ENCODE measurements around the gene DAAM1. TPM values are rescaled to one million over a fixed set of nuclear protein-coding genes. Genes with fewer than 3 reads are reported as not detected.

DAAM1 gene
- total RNA-seq, 1 donor from 2014 or later: 146 TPM

DNA sequence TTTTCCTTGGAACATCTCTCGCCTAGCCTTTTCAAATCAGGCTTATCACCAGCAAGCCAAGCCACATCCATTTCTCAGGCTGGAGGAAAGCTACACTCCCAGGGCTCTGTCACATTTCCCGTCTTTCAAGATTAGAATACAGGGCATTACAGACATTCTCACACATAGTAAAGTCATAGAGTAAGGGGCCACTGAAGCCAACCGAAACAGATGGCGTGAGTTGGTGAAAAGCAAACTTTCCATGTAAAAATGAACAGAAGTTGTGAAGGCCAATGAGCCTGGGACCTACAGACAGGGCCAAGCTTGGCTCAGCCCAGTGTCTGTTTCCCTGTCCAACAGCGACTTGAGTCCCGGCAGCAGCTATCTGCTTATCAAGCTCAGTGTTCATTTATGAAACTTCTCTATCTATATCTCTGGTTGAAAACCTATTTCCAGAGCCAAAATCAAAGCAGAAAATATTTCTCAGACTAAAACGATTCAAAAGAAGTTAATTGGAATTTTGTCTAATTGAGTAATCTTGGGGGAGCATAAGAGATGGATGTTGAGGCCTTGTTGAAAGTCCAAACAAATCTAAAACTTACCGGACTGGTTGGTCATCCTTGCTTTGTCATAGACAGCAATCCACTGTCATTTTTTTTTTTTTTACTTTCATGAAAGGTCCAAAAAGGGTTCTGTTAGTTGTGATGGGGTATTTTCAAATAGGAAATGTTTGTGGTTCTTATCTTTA lies 105.6 kb downstream of the DAAM1 start:
- DNase-seq: no peak
- Mint-ChIP-seq H3K27me3 (ENCODE audit: unreplicated experiment) (peaks cover 3% of the 10 kb centered on the region), H3K4me3 (ENCODE audit: unreplicated experiment) (no peak overlapping the region), H3K36me3 (ENCODE audit: unreplicated experiment) (peaks cover 12% of the 10 kb centered on the region), H3K4me1 (ENCODE audit: low read depth, unreplicated experiment) (peaks cover 38% of the 10 kb centered on the region), H3K27ac (ENCODE audit: unreplicated experiment) (peak overlapping the region; percentile 3), H3K9me3 (ENCODE audit: unreplicated experiment) (no peaks in the 10 kb centered on the region)
- TF ChIP-seq, protein P1, sequence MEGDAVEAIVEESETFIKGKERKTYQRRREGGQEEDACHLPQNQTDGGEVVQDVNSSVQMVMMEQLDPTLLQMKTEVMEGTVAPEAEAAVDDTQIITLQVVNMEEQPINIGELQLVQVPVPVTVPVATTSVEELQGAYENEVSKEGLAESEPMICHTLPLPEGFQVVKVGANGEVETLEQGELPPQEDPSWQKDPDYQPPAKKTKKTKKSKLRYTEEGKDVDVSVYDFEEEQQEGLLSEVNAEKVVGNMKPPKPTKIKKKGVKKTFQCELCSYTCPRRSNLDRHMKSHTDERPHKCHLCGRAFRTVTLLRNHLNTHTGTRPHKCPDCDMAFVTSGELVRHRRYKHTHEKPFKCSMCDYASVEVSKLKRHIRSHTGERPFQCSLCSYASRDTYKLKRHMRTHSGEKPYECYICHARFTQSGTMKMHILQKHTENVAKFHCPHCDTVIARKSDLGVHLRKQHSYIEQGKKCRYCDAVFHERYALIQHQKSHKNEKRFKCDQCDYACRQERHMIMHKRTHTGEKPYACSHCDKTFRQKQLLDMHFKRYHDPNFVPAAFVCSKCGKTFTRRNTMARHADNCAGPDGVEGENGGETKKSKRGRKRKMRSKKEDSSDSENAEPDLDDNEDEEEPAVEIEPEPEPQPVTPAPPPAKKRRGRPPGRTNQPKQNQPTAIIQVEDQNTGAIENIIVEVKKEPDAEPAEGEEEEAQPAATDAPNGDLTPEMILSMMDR (IDR thresholded peaks at IDR 0.05; ENCODE audit: partially characterized antibody, unreplicated experiment): no peak

DNA sequence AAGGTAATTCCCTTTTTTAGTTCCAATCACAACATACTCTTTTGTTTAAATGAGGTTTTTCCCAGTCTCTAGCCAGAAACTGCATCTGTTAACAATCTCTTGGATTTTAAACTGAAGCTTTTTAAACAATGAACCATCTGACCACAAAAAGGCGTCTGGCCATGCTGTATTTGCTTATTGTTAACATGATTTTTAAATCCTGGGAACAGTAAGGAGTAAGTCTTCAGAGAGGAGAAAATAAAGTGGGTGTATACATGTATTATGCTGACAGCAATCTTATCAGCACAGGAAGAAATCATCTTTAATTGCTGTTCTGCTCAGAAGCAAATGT lies 106.2 kb downstream of the DAAM1 start:
- H3K27ac Mint-ChIP-seq (ENCODE audit: unreplicated experiment): no peak overlapping the region
- H3K27me3 Mint-ChIP-seq (ENCODE audit: unreplicated experiment): peaks cover 3% of the 10 kb centered on the region
- no peak for DNase-seq

DNA sequence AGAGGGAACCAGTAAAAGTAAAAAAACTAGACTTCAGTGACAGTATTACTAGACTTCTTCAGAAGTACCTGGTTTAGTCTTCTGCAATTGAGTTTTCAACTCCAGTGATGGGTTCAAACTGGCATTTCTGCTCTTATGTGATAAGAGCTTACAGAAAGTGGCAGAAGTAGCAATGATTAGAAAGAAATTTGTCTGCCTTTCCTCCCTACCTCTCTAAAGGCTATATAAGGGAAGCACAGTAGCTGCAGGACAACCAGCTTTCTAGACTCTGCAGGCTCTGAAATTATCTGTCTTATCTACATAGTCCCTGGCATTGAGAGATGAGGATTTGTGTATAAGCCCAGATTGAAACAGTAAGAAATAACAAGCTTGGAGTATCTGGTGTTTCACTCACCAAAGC lies 107.5 kb downstream of the DAAM1 start:
- Mint-ChIP-seq H3K4me1 (ENCODE audit: low read depth, unreplicated experiment) (peaks cover 42% of the 10 kb centered on the region), H3K36me3 (ENCODE audit: unreplicated experiment) (peaks cover 12% of the 10 kb centered on the region), H3K27me3 (ENCODE audit: unreplicated experiment) (peaks cover 3% of the 10 kb centered on the region), H3K9me3 (ENCODE audit: unreplicated experiment) (no peaks in the 10 kb centered on the region), H3K27ac (ENCODE audit: unreplicated experiment) (no peak overlapping the region), H3K4me3 (ENCODE audit: unreplicated experiment) (no peak overlapping the region)
- TF ChIP-seq, protein P1 (IDR thresholded peaks at IDR 0.05; ENCODE audit: partially characterized antibody, unreplicated experiment): no peak
- no peak for DNase-seq

More for the DNA sequence above, 106.2 kb downstream of the DAAM1 start:
- TF ChIP-seq, protein P1 (IDR thresholded peaks at IDR 0.05; ENCODE audit: partially characterized antibody, unreplicated experiment): no peak
- Mint-ChIP-seq H3K9me3 (ENCODE audit: unreplicated experiment) (no peaks in the 10 kb centered on the region), H3K4me3 (ENCODE audit: unreplicated experiment) (no peak overlapping the region), H3K36me3 (ENCODE audit: unreplicated experiment) (peaks cover 12% of the 10 kb centered on the region), H3K4me1 (ENCODE audit: low read depth, unreplicated experiment) (peaks cover 42% of the 10 kb centered on the region)

DNA sequence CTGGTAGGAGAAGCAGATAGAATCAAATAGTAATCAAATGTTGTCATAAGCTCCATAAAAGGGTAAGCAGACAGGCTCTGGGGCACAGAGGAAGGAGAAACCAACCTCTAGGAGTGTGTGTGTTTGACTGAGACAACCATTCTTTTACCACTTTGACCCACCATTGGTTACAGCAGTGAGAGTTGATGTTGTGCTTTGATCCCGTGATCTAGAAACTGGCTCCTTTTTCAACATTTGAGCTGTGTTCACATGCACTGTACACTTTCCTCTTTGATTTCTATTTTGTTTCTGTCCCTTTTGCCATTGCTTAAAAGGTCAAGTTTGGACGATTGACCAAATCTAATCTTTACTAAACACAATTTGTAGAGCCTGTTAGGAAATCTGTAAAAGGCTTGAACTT lies 108.0 kb downstream of the DAAM1 start:
- TF ChIP-seq, protein P1 (IDR thresholded peaks at IDR 0.05; ENCODE audit: partially characterized antibody, unreplicated experiment): no peak
- Mint-ChIP-seq H3K4me3 (ENCODE audit: unreplicated experiment) (no peak overlapping the region), H3K9me3 (ENCODE audit: unreplicated experiment) (no peaks in the 10 kb centered on the region), H3K36me3 (ENCODE audit: unreplicated experiment) (peaks cover 10% of the 10 kb centered on the region), H3K27ac (ENCODE audit: unreplicated experiment) (no peak overlapping the region), H3K27me3 (ENCODE audit: unreplicated experiment) (peaks cover 3% of the 10 kb centered on the region), H3K4me1 (ENCODE audit: low read depth, unreplicated experiment) (peaks cover 42% of the 10 kb centered on the region)
- no peak for DNase-seq

DNA sequence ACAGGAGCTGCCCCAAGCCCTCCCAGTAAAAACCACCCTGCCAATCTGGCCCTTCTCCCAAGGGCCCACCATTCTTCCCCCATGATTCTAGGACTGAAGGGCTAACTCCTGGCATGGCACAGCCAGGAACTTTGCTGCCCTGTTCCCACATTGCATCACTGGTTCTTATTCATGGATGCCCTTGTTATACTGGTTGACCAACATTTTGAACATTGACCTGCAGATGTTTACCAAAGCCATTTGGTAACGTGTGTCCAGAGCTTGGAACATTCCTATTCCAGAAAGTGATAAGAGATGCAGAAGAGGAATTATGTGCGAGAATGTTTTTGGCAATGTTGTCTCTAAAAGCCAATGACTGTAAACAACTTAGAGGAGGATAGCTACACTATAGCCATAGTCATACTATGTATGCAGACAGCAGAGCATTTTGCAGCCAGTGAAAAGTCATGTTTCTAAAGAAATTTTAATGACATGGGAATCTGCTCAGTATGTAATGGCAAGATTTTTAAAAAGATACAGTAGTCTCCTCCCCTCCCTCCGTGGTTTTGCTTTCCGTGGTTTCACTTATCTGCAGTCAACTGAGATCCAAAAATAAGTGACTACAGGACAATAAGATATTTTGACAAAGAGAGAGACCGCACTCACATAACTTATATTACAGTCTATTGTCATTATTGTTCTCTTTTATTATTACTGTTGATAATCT lies 108.8 kb downstream of the DAAM1 start:
- Mint-ChIP-seq H3K4me3 (ENCODE audit: unreplicated experiment) (no peak overlapping the region), H3K4me1 (ENCODE audit: low read depth, unreplicated experiment) (peaks cover 39% of the 10 kb centered on the region), H3K27me3 (ENCODE audit: unreplicated experiment) (peaks cover 2% of the 10 kb centered on the region), H3K27ac (ENCODE audit: unreplicated experiment) (no peak overlapping the region), H3K36me3 (ENCODE audit: unreplicated experiment) (peaks cover 3% of the 10 kb centered on the region), H3K9me3 (ENCODE audit: unreplicated experiment) (no peaks in the 10 kb centered on the region)
- TF ChIP-seq, protein P1 (IDR thresholded peaks at IDR 0.05; ENCODE audit: partially characterized antibody, unreplicated experiment): no peak
- DNase-seq: no peak

Measured in glutamatergic neuron (in vitro differentiated cells).